Measurements from ENCODE around the gene DNAJC13.
"Not testable (repeated sequence)": the region's sequence is repeated elsewhere in the genome, so short reads cannot be mapped to it uniquely, and the experiment has no call there.

The DNAJC13 gene

GRCh38 chr3:132545471-132545870 is 128.2 kb downstream of the DNAJC13 start:
- DNase-seq, result no peak

DNA sequence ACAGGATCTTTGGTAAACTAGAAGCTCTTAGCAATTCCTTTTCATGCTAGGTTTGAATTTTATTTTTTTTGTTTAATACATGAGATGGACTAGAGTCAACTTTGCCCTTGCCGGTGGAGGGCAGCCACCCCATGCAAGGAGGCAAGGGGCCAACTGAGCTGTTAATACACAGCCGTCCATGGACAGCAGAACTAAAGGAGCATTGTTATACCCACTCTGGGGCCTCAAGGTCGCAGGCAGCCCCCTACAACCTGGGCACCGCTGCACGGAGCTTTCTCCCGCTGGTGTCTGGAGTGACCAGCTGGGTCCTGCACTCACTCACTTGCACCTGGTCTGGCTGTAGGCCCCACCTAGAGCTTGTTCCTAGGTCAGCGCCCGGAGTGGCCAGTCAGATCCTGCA is 131.9 kb downstream of the DNAJC13 start:
- no peak for DNase-seq

DNA sequence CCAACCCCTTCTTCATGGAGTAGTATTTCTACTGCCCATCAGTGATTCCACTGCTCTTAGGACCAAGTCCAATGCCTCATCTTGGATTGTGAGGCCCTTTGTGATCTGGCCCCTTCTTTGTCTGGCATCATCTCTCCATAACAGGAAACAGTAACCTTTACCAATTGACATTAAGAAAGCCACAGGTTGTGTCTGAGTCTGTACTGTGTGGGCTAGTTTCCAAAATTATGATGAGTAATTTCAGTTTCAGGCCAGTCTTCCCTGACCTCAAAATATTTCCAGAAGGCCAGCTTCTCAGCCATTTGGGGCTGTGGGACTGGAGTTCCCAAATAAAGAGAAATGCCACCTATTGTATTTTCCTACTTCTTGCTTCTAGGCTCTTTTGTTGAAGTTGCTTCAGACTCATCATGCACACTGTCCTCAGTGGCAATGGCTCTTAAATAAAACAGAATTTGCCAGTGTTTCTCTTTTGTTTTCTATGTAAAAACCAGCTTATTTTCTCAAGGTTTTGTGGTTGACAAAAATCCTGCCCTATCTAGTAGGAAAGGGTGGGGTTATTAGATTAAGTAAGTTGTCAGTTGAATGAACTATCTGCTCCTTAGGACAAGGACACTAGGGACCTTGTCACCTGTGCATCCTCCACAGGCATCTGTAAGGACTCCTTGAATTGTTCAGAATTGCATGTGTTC is 132.7 kb downstream of the DNAJC13 start:
- no peak for DNase-seq

DNA sequence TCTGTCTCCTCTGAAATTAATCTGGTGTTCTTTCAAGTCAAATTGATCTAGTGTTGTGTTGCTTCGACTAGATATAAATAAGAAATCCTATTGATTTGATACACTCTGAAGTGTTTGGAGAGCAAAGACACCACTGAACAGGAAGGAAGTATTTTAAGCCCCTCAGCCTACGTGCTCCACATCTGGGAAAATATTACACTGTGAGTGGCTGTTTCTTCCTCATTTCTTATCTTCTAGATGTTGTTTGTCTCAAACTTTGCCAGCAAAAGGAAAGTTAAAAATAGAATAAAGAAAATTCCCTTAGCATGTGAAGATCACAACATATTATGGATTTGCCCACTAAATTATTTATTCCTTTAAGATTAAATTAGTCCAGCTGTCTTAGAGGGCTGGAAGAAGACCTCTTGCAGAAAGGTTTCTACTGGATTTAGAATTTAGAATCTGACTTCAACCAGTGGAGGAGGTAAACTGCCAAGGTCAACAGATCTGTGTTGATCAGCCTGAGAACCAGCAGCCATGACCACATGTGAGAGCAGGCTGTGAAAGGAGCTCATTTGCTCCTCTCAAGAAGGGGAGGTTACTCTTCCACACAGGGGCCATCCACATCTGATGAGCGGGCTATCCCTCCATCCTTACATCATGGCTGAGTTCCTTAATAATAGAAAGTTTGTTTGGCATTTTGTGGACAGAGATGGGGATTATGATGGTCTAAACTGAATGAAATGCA is 133.4 kb downstream of the DNAJC13 start:
- DNase-seq, result no peak

DNA sequence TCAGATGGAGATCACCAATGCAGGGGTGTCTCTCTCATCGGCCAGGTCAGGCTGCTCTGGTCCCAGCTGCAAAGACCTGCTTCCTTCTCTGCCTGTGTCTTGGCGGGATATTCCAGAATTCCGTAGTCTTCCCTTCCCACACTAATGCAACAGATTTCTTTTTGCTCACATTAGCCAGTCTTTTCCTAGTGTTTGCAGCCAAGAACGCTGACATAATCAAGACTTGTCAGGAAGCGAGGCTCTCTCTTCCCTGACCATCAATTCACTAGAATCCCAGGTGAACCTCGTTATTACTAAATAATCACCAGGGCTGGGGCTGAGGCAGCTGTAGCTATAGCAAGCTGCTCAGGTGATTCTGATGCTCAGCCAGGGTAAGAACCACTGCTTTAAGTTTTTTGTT is 136.5 kb downstream of the DNAJC13 start:
- no peak for DNase-seq

DNA sequence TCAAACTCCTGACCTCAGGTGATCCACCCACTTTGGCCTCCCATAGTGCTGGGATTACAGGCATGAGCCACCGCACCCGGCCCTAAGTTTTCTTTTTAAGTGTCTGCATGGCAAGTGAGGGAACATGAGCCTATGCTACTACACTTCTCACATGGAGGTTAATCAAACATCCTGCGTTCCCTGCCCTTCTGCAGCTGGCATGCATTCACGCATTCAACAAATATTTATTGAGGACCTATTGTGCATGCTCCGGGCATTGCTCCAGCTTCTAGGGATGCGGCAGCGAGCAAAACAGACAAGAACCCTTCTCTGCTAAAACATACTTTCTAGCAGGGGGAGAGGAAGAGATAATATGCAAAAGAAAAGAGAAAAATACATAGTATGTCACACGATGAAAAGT is 137.1 kb downstream of the DNAJC13 start:
- DNase-seq, result no peak

DNA sequence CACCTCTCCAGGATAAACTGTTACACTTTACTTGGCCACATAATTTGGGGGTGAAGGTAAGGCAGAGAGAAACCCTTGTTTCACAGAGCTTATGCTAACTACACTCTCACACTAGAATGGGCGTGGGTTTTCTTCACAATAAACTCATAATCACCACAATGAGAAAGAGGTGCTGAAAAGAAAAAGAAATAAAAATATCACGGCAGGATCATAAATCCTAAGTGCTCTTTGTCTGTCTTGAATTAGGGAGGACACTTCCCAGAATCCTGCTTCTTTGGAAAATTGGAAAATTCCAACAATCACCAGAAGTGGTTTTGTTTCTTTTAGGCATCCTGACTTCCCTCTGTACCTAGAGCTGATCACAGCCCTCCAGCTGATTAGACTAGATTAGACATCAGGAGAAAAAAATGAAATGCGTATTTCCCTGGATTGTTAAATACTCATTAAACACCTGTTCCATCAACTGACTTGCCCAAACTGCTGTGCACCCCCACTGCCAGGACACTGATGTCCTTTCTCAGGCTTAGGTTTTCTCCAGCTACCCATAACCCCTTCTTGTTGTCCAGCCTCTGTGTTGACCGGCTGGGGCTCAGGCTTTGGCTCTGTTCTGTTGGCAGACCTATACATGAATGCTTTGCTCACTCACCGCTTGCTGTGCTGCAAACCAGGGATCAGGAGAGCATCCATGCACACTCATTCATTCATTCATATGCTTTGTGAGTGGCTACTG is 138.2 kb downstream of the DNAJC13 start:
- no peak for DNase-seq

DNA sequence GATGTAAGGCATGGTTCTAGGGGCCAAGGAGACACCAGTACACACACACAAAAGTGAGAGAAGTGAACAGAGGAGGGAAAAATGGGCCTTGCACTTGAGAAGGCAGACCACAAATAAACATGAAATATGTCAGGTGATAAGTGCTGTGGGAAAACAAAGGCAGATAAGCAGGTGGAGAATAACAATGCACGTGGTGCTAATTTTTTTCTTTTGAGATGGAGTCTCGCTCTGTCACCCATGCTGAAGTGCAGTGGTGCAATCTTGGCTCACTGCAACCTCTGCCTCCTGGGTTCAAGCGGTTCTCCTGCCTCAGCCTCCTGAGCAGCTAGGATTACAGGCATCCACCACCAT is 138.7 kb downstream of the DNAJC13 start:
- DNase-seq, result not testable (repeated sequence)

DNA sequence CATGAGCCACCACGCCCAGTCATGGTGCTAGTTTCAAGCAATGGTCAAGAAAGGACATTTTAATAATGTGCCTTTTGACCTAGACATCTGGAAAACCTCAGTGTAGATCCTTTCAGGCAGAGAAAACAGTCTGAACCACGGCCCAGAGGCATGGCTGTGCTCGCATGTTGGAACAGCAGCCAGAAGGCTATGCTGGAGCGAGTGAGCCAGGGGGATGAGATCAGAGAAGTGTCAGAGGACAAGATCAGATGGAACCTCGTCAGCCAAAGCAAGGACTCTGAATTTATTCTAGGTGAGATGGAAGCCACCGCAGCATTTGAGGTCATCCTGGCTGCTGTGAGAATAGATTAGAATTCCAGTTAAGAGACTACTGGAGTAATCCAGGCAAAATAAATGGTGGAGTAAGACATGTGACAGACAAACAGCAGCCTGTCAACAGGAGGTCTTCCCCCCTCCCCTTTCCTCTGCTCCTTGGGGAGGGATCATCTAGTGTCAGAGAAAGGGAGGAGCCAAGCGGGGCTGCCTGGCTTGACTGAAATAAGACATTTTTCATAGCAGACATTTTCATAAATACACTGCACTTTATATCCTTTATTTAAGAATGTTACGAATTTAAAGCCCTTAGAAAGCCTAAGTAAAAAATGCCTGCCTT is 139.3 kb downstream of the DNAJC13 start:
- DNase-seq, result no peak

- DNase-seq, result no peak
Measured at GRCh38 chr3:132561003-132561402, 143.7 kb downstream of the DNAJC13 start.

DNA sequence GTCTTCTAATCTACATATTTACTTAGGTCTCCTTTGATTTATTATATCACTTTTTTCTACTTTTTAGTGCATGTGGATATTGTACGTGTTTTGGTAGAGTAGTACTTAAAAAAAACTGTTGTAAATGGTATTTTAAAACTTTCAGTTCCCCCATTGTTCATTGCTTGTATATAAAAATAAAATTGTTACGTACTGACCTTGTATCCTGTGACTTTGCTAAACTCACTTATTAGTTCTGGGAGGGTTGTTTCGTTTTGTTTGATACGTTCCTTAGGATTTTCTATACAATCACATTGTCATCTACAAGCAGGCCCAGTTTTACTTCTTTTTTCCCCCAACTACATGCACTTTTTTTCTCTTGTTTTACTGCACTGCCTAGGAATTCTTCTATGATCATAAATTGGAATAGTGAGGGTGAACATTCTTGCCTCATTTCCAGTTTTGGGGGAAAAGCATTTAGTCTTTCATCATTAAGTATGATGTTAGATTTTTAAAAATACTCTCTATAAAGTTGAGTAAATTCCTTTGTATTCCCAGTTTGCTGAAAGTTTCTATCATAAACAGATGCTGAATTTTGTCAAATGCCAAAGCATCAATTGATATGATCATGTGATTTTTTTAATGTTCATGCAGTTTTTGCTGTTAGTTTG is 146.2 kb downstream of the DNAJC13 start:
- no peak for DNase-seq

- no peak for DNase-seq
Measured at GRCh38 chr3:132564070-132564465, 146.8 kb downstream of the DNAJC13 start.

DNA sequence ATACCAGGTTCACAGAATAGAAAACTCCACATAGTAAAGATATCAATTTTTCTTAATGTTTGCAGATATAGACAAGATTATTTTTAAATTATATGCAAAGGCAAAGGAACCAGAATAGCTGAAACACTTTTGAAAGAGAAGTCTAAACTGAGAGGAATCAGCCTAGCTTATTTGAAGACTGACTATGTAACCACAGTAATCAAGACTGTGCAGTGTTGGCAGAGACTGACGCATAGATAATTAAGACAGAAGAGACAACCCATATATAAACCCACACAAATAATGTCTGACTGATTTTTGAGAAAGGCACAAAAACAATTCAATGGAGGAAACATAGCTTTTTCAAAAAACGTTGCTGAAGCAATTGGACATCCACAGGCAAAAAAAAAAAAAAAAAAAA is 151.1 kb downstream of the DNAJC13 start:
- DNase-seq, result no peak

DNA sequence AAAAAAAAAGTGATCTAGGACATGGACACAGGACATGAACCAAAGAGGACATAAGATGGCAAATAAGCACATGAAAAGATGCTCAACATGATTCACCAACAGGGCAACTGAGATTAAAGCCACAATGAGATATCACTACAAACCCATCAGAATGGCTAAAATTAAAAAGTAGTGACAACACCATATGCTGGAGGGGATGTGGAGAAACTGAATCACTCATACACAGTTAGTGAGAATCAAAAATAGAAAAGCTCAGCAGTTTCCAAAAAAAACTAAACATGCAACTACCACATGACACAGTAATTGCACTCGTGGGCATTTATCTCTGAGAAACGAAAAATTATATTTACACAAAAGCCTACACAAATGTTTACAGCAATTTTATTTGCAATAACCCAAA is 151.9 kb downstream of the DNAJC13 start:
- DNase-seq, result no peak

GRCh38 chr3:132569580-132569979 is 152.3 kb downstream of the DNAJC13 start:
- no peak for DNase-seq

- DNase-seq, result no peak
Measured at GRCh38 chr3:132570016-132570415, 152.7 kb downstream of the DNAJC13 start.

GRCh38 chr3:132573797-132574211 is 156.5 kb downstream of the DNAJC13 start:
- DNase-seq, result no peak

GRCh38 chr3:132587401-132587800 is 170.1 kb downstream of the DNAJC13 start:
- DNase-seq, result no peak

All from CD4-positive, alpha-beta T cell treated with Interferon gamma for 1 hour (primary cell).